ENCODE measurements around the gene TOX4.

Gene TOX4

GRCh38 chr14:21496453-21496852 lies 19.5 kb downstream of the TOX4 start:
- Histone ChIP-seq H3K9me3 (ENCODE audit: insufficient read depth, low read length) (no peaks in the 10 kb centered on the region), H3K9ac (ENCODE audit: low read length) (no peak overlapping the region), H3K27me3 (ENCODE audit: low read length) (no peaks in the 10 kb centered on the region), H4K20me1 (ENCODE audit: low read depth, low read length) (0 out of 2 replicates have a peak, but pooled peaks cover 2% of the 10 kb centered on the region), H3K79me2 (ENCODE audit: insufficient read depth, low read length) (no peaks in the 10 kb centered on the region), H3K4me3 (ENCODE audit: insufficient read depth, low read length, poor library complexity, severe bottlenecking) (no peak overlapping the region), H3K27ac (ENCODE audit: low read depth, low read length) (no peak overlapping the region), H3K36me3 (ENCODE audit: low read length) (peaks cover 35% of the 10 kb centered on the region), H3K4me2 (ENCODE audit: low read depth, low read length, poor library complexity, severe bottlenecking) (no peak overlapping the region), H3F3A (ENCODE audit: insufficient read depth) (peaks cover 16% of the 10 kb centered on the region), H3K9me2 (replicated peaks; ENCODE audit: insufficient read depth, low read length) (no peaks in the 10 kb centered on the region), H2AFZ (ENCODE audit: low read depth, low read length, severe bottlenecking) (no peak overlapping the region)
- TF ChIP-seq EZH2phosphoT487 (conservative IDR thresholded peaks at IDR 0.05; ENCODE audit: low read length), result no peak
- no peak for TF ChIP-seq CTCF (IDR thresholded peaks at IDR 0.05; ENCODE audit: insufficient read depth, low read length, poor library complexity, severe bottlenecking)

GRCh38 chr14:21498540-21499526 lies 21.8 kb downstream of the TOX4 start:
- H3K27me3 ChIP-seq (ENCODE audit: low read length), result no peaks in the 10 kb centered on the region
- peaks cover 31% of the 10 kb centered on the region for H3K36me3 ChIP-seq (ENCODE audit: low read length)
- no peak overlapping the region for H3K4me3 ChIP-seq (ENCODE audit: insufficient read depth, low read length, poor library complexity, severe bottlenecking)
- no peak overlapping the region for H3K4me2 ChIP-seq (ENCODE audit: low read depth, low read length, poor library complexity, severe bottlenecking)
- TF ChIP-seq CTCF (IDR thresholded peaks at IDR 0.05; ENCODE audit: insufficient read depth, low read length, poor library complexity, severe bottlenecking) (peak; percentile 33), EZH2phosphoT487 (conservative IDR thresholded peaks at IDR 0.05; ENCODE audit: low read length) (no peak)
- H3K9me2 ChIP-seq (replicated peaks; ENCODE audit: insufficient read depth, low read length), result no peaks in the 10 kb centered on the region
- H3F3A ChIP-seq (ENCODE audit: insufficient read depth), result peaks cover 16% of the 10 kb centered on the region
- no peak overlapping the region for H2AFZ ChIP-seq (ENCODE audit: low read depth, low read length, severe bottlenecking)
- no peak overlapping the region for H3K9ac ChIP-seq (ENCODE audit: low read length)
- no peak overlapping the region for H3K27ac ChIP-seq (ENCODE audit: low read depth, low read length)
- 0 out of 2 replicates have a peak, but pooled peaks cover 2% of the 10 kb centered on the region for H4K20me1 ChIP-seq (ENCODE audit: low read depth, low read length)
- 0 out of 2 replicates have a peak, but pooled peaks cover under 1% of the 10 kb centered on the region for H3K79me2 ChIP-seq (ENCODE audit: insufficient read depth, low read length)
- H3K9me3 ChIP-seq (ENCODE audit: insufficient read depth, low read length), result no peaks in the 10 kb centered on the region

GRCh38 chr14:21501568-21501967 lies 24.6 kb downstream of the TOX4 start:
- no peaks in the 10 kb centered on the region for H3K9me3 ChIP-seq (ENCODE audit: insufficient read depth, low read length)
- H3K27me3 ChIP-seq (ENCODE audit: low read length), result no peaks in the 10 kb centered on the region
- no peak for TF ChIP-seq EZH2phosphoT487 (conservative IDR thresholded peaks at IDR 0.05; ENCODE audit: low read length)
- TF ChIP-seq CTCF (IDR thresholded peaks at IDR 0.05; ENCODE audit: insufficient read depth, low read length, poor library complexity, severe bottlenecking), result no peak
- no peak overlapping the region for H3K4me2 ChIP-seq (ENCODE audit: low read depth, low read length, poor library complexity, severe bottlenecking)
- H3F3A ChIP-seq (ENCODE audit: insufficient read depth), result peaks cover 16% of the 10 kb centered on the region
- no peaks in the 10 kb centered on the region for H3K9me2 ChIP-seq (replicated peaks; ENCODE audit: insufficient read depth, low read length)
- H3K79me2 ChIP-seq (ENCODE audit: insufficient read depth, low read length), result peaks cover 22% of the 10 kb centered on the region
- H3K9ac ChIP-seq (ENCODE audit: low read length), result no peak overlapping the region
- H3K27ac ChIP-seq (ENCODE audit: low read depth, low read length), result no peak overlapping the region
- no peak overlapping the region for H3K4me3 ChIP-seq (ENCODE audit: insufficient read depth, low read length, poor library complexity, severe bottlenecking)
- H2AFZ ChIP-seq (ENCODE audit: low read depth, low read length, severe bottlenecking), result no peak overlapping the region
- 0 out of 2 replicates have a peak, but pooled peaks cover 2% of the 10 kb centered on the region for H4K20me1 ChIP-seq (ENCODE audit: low read depth, low read length)
- peaks cover 28% of the 10 kb centered on the region for H3K36me3 ChIP-seq (ENCODE audit: low read length)
